A549 (cell line): ENCODE results near the gene SH3PXD2B. TPM values are rescaled to one million over a fixed set of nuclear protein-coding genes. Genes with fewer than 3 reads are reported as not detected.
"Not testable (repeated sequence)": the region's sequence is repeated elsewhere in the genome, so short reads cannot be mapped to it uniquely, and the experiment has no call there.

Experiments
- ATAC-seq, 2 experiments: fragments of 200-7000 bp in 1 of 2; fragments of >200 bp in 1 of 2; cut with Nextera tagmentation in 1 of 2; cut with Tn5 transposase in 1 of 2; 3 replicates each; pipeline versions ENCODE4 v1.8.0 to v1.9.1; 2018 to 2020; ENCODE audit warnings: mild to moderate bottlenecking in 1 of 2, moderate library complexity in 1 of 2
- CTCF ChIA-PET: fragments of 300-600 bp; sonication (Branson Sonifier 250); formaldehyde crosslinking; extraction: SDS; loops from one replicate; lab custom pipeline; 2021; ENCODE audit warnings: antibody characterized with exemption, inconsistent platforms; lab: Yijun Ruan, JAX
- POLR2A ChIA-PET: fragments of 350-600 bp; formaldehyde crosslinking; extraction: SDS; loops from one replicate; lab custom pipeline; 2021; ENCODE audit warnings: antibody characterized with exemption, inconsistent platforms; lab: Yijun Ruan, JAX
- DNase-seq, 2 experiments: peaks; one replicate each; pipeline versions ENCODE4 v3.0.0 to v3.0.0-alpha.2; 2011 to 2016; ENCODE audit warnings: low read depth in 1 of 2, low spot score in 1 of 2
- FAIRE-seq: peaks from 2 replicates; lab custom pipeline; 2011; peaks lifted over from hg19 to GRCh38; lab: Jason Lieb, UNC
- H3K27ac ChIP-seq, 2 experiments: fragments of >200 bp; sonication (Bioruptor Twin); formaldehyde crosslinking; 3 replicates each; pipeline ENCODE4 v1.5.1; 2016 to 2017
- H3K4me1 ChIP-seq: fragments of >200 bp; sonication (Bioruptor Twin); formaldehyde crosslinking; 3 replicates; pipeline ENCODE4 v1.6.1; 2016
- H3K4me2 ChIP-seq: fragments of >200 bp; sonication (Bioruptor Twin); formaldehyde crosslinking; 3 replicates; pipeline ENCODE4 v1.6.1; 2016
- H3K4me3 ChIP-seq: fragments of >200 bp; sonication (Bioruptor Twin); formaldehyde crosslinking; 3 replicates; pipeline ENCODE4 v1.5.1; 2016
- H3K9me3 ChIP-seq: fragments of >200 bp; sonication (Bioruptor Twin); formaldehyde crosslinking; 3 replicates; pipeline ENCODE4 v1.6.1; 2016
- BCL3 ChIP-seq: fragments of >200 bp; sonication (Bioruptor Twin); formaldehyde crosslinking; IDR thresholded peaks from 3 replicates; pipeline ENCODE4 v1.6.1; 2016
- CEBPB ChIP-seq, 2 experiments: fragments of >200 bp in 1 of 2; sonication (Bioruptor Twin) in 1 of 2; formaldehyde crosslinking in 1 of 2; IDR thresholded peaks; 2 replicates each; pipeline ENCODE4 v1.6.1; 2012 to 2016
- E2F6 ChIP-seq: IDR thresholded peaks from 2 replicates; pipeline ENCODE4 v1.6.1; 2012; ENCODE audit warnings: low read depth, borderline replicate concordance
- FOSB ChIP-seq: fragments of 250-450 bp; sonication (Bioruptor Pico); IDR thresholded peaks from 2 replicates; pipeline ENCODE4 v1.5.0; 2020; ENCODE audit warnings: mild to moderate bottlenecking, moderate library complexity
- HES2 ChIP-seq: fragments of >200 bp; sonication (Bioruptor Twin); formaldehyde crosslinking; IDR thresholded peaks from 2 replicates; pipeline ENCODE4 v1.6.1; 2016
- HOXA7 ChIP-seq: fragments of 250-450 bp; sonication (Bioruptor Pico); IDR thresholded peaks from 2 replicates; pipeline ENCODE4 v1.5.0; 2020; ENCODE audit warnings: mild to moderate bottlenecking, moderate library complexity
- JUNB ChIP-seq: fragments of >200 bp; sonication (Bioruptor Twin); formaldehyde crosslinking; IDR thresholded peaks from 2 replicates; pipeline ENCODE4 v1.6.1; 2016
- NPAS2 ChIP-seq: fragments of 250-450 bp; sonication (Bioruptor Pico); IDR thresholded peaks from 2 replicates; pipeline ENCODE4 v1.8.0; 2022; ENCODE audit warnings: mild to moderate bottlenecking, moderate library complexity, borderline replicate concordance
- PBX3 ChIP-seq: IDR thresholded peaks from 2 replicates; pipeline ENCODE4 v1.6.1; 2012
- REST ChIP-seq: fragments of 200-600 bp; sonication (generic); IDR thresholded peaks from 2 replicates; pipeline ENCODE4 v1.6.1; 2016; ENCODE audit warnings: antibody characterized with exemption, mild to moderate bottlenecking, moderate library complexity
- SMC3 ChIP-seq: fragments of >200 bp; sonication (Bioruptor Twin); formaldehyde crosslinking; IDR thresholded peaks from 3 replicates; pipeline ENCODE4 v1.6.1; 2018; ENCODE audit warnings: inconsistent platforms
- WGBS: methylation state at CpG from one replicate; pipeline ENCODE4 v1.1.6; 2017; ENCODE audit errors: missing lambda C conversion rate; 5-methylcytosine and 5-hydroxymethylcytosine counted together
- polyA plus RNA-seq, 4 experiments: library from polyadenylated mRNA; depleted of rRNA in 3 of 4; stranded (reverse); fragments of >200 nt; fragmentation: RNase III in 1 of 4; extraction: RNeasy Plus Mini Kit Qiagen cat#74134 plus additional on column Dnase treatment in 1 of 4; gene quantifications; 2 replicates in 3 of 4; 3 replicates in 1 of 4; pipeline ENCODE4 v1.2.3, GENCODE V29; 2011 to 2017

SH3PXD2B gene
- polyA plus RNA-seq, 2 of the 4 experiments (the other 2 are of a cell fraction): 15.1 to 15.5 TPM

GRCh38 chr5:172351240-172351778, 103.0 kb downstream of the SH3PXD2B start (continued):
- TF ChIP-seq PBX3 (no peak), REST (no peak), HES2 (no peak), SMC3 (no peak)

- Histone ChIP-seq H3K27ac (no peak overlapping the region), H3K4me1 (no peaks in the 10 kb centered on the region), H3K4me3 (no peak overlapping the region), H3K9me3 (no peaks in the 10 kb centered on the region), H3K4me2 (no peak overlapping the region)
- WGBS: 96% methylated on average over 19 of the region's 26 CpGs
- ATAC-seq (no peak), FAIRE-seq (no peak), DNase-seq (no peak)
- TF ChIP-seq NPAS2 (CRISPR knock-in tag) (no peak), CEBPB (IDR thresholded peaks at IDR 0.05) (no peak), JUNB (no peak), BCL3 (no peak), E2F6 (no peak), FOSB (CRISPR knock-in tag) (no peak), HOXA7 (CRISPR knock-in tag) (no peak)
- CTCF ChIA-PET: no interaction called here
- POLR2A ChIA-PET: no interaction called here
Measured at GRCh38 chr5:172350212-172351181, 103.8 kb downstream of the SH3PXD2B start.

- POLR2A ChIA-PET, H3K9me3 ChIP-seq, ATAC-seq, H3K27ac ChIP-seq, CTCF ChIA-PET, H3K4me3 ChIP-seq, FAIRE-seq, DNase-seq, H3K4me1 ChIP-seq, H3K4me2 ChIP-seq: not testable (repeated sequence)
- WGBS: 82% methylated on average over 5 of the region's 5 CpGs
Measured at GRCh38 chr5:172348733-172349132, 105.6 kb downstream of the SH3PXD2B start.
